NCI-H774 (cell line): Measurements from ENCODE around the gene TPI1.

Source experiments
- DNase-seq: peaks from one replicate; lab custom pipeline; 2025; lab: John Stamatoyannopoulos, UW

Gene TPI1

GRCh38 chr12:6828781-6829535, 38.4 kb upstream of the TPI1 start:
- DNase-seq, result peak; percentile 17

GRCh38 chr12:6829536-6830220, 37.7 kb upstream of the TPI1 start:
- no peak for DNase-seq

DNA sequence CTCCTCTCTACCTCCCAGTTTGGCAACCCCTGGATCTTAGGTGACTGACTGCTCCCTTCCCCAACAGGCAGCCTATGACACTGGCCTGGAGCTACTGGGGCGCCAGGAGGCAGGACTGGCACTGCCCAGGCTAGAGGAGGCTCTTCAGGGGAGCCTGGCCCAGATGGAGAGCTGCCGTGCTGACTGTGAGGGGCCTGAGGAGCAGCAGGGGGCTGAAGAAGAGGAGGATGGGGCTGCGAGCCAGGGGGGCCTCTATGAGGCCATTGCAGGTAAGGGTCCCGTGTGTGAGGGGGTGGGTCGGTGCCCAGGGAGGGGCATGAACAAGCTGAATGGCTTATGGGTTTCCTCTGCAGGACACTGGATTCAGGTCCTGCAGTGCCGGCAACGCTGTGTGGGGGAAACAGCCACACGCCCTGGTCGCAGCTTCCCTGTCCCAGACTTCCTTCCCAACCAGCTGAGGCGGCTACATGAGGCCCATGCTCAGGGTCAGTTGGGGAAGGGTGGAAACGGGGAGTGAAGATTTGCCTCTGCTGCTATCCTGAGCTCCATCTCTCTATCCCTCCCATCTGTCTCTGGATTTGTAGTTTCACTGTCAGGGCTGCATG, 36.9 kb upstream of the TPI1 start:
- no peak for DNase-seq

DNA sequence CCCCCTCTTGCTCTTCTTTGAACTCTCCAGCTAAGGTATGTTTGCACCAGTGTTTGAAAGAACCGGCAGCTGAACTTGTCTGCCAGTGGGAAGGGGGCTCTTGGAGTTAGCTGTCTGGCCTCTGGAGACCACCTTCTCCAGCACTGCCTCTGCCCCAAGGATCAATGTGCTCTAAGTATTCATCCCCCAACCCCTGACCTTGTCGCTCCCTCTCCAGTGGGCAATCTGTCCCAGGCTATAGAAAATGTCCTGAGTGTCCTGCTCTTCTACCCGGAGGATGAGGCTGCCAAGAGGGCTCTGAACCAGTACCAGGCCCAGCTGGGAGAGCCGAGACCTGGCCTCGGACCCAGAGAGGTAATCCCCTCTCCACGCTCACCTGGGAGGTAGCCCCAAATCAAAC, 36.3 kb upstream of the TPI1 start:
- DNase-seq, result no peak

- no peak for DNase-seq
Observed at GRCh38 chr12:6831450-6831995, 35.8 kb upstream of the TPI1 start.

- DNase-seq, result no peak
Observed at GRCh38 chr12:6832125-6832524, 35.2 kb upstream of the TPI1 start.

DNA sequence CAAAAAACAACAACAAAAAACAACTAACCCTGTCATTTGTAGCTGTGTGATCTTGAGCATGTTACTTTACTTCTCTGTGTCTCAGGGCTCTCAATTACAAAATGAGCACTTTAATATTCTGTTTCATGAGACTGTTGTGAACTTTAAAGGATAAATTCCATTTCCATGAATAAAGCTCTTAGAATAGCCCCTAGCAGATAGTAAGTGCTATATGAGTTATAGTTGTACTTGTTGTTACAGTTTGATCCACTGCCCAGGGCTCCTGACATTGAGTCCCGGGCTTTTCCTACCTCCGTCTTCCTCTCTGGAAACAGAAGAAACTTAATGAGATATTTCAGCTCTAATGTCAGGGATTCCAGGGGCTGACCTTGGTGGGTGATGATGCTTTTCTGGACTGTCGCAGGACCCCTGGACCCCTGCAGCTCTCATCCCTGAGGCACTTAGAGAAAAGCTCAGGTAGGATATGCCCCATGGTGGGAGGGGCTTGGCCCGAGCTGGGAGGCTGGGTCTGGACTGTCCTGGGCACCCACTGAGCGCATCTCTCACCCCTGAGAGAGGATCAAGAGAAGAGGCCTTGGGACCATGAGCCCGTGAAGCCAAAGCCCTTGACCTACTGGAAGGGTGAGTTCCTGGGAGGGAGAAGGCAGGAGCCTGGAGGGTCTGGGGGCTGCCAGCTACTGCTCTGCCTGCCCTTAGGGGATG, 34.0 kb upstream of the TPI1 start:
- DNase-seq, result no peak

DNA sequence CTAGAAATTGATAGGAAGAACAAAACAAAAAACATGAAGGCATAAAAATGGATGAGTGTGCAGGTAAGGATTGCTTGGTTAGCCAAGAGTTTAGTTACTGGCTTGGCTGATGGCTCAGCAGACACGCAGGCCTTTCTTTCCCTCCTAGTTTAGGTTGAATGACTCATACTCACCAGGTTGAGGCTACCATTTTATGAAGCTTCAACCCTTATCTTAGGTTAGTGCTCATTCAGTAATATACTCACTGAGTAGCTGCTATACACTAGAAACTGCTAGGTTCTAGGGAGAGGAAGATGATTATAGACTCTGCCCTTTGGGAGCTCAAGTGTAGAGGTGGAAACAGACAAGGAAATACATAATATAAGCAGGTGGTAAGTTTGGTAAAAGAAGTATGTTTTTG, 33.1 kb upstream of the TPI1 start:
- DNase-seq, result no peak

- no peak for DNase-seq
Observed at GRCh38 chr12:6834873-6835272, 32.5 kb upstream of the TPI1 start.

GRCh38 chr12:6836851-6837250, 30.5 kb upstream of the TPI1 start:
- no peak for DNase-seq

- no peak for DNase-seq
Observed at GRCh38 chr12:6837370-6838060, 29.8 kb upstream of the TPI1 start.

- no peak for DNase-seq
Observed at GRCh38 chr12:6838854-6839253, 28.5 kb upstream of the TPI1 start.

- DNase-seq, result peak; percentile 21
Observed at GRCh38 chr12:6839482-6840201, 27.7 kb upstream of the TPI1 start.

GRCh38 chr12:6840330-6840729, 27.0 kb upstream of the TPI1 start:
- DNase-seq, result no peak

- no peak for DNase-seq
Observed at GRCh38 chr12:6840761-6841515, 26.4 kb upstream of the TPI1 start, which contains the start of gene GNB3. TSS of gene GNB3 (plus strand) at chr12:6840925. CDS start at chr12:6841288, 363 bp downstream.

DNA sequence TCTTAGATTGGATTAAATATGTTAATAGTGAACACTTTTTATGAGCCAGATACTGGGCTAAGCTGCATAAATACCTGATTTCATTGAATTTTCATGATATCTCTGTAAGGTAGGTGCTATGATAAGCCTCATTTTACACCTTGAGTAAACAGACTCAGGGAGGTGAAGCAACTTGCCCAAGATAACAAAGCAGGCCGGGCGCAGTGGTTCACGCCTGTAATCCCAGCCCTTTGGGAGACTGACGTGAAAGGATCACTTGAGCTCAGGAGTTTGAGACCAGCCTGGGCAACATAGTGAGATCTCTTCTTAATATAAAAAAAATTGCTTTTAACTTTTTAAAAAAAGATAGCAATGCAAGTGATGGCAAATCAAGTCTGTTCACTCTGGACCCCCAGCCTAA, 25.3 kb upstream of the TPI1 start:
- no peak for DNase-seq

DNA sequence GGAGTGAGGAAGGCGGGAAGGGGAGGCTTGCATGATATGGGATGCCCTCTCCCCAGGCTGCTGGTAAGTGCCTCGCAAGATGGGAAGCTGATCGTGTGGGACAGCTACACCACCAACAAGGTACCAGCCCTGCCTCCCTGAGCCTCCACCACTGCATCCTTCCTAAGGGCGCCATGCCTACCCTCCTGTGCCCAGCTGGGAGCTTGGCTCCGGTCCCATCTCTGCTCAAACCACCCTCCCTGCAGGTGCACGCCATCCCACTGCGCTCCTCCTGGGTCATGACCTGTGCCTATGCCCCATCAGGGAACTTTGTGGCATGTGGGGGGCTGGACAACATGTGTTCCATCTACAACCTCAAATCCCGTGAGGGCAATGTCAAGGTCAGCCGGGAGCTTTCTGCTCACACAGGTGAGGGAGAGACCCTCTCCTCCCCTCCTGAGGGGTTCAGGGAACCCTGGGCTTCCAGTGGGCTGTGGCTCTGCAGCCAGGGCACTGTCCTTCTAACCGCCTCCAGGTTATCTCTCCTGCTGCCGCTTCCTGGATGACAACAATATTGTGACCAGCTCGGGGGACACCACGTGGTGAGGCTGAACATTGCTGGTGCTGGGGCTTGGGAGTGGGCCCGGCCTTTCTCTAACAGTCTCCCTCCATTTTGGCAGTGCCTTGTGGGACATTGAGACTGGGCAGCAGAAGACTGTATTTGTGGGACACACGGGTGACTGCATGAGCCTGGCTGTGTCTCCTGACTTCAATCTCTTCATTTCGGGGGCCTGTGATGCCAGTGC, 24.0 kb upstream of the TPI1 start:
- no peak for DNase-seq

GRCh38 chr12:6845395-6845794, 21.9 kb upstream of the TPI1 start:
- DNase-seq, result no peak

DNA sequence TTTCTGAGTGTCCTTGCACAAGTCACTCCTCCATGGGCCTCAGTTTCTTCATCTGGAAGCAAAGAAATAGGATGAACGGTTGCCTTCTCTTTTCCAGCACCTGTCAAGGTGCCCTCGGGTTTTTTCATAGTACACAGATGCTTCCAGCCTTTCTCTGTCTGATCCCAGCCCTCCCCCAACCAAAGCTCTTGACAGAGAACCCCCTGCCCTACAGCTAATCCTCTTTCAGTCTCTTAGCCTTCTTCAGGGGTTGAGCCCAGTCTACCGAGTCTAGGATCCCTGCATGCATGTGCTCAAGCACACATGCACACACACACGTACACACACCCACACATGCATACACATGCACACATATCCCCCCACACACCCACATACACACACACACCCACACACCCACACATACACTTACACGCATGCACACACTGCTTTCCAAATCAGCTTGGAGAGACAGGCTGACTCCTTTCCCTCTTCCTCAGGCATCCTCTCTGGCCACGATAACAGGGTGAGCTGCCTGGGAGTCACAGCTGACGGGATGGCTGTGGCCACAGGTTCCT, 20.9 kb upstream of the TPI1 start:
- no peak for DNase-seq
